Psoas muscle (tissue), 8 donors: ENCODE results near the gene FBXL7. TPM values are rescaled to one million over a fixed set of nuclear protein-coding genes. Genes with fewer than 3 reads are reported as not detected.

Source experiments
- ATAC-seq, 4 donors: fragments of 200-7000 bp; cut with Tn5 transposase; one replicate each; pipeline ENCODE4 v1.9.1; 2020; ENCODE audit warnings: moderate library complexity in 3 of 4, mild to moderate bottlenecking in 2 of 4
- DNase-seq, 2 donors: peaks; one replicate each; pipeline ENCODE4 v3.0.0-alpha.2; 2020
- H3K27ac ChIP-seq: fragments of 200-600 bp; one replicate; pipeline ENCODE4 v1.8.0; 2022
- H3K27me3 ChIP-seq, 3 donors: fragments of 200-600 bp in 1 of 3; one replicate each; pipeline versions ENCODE4 v1.6.1 to v1.8.0; 2013 to 2022; ENCODE audit warnings: low read length in 2 of 3, mild to moderate bottlenecking in 2 of 3, moderate library complexity in 1 of 3; ENCODE audit not compliant: insufficient read depth in 3 of 3
- H3K36me3 ChIP-seq, 2 donors: fragments of 200-600 bp in 1 of 2; one replicate each; pipeline versions ENCODE4 v1.6.1 to v1.8.0; 2013 to 2022; ENCODE audit warnings: low read depth in 1 of 2, mild to moderate bottlenecking in 1 of 2, moderate library complexity in 1 of 2; ENCODE audit not compliant: insufficient read depth in 1 of 2
- H3K4me1 ChIP-seq: fragments of 200-600 bp; one replicate; pipeline ENCODE4 v1.8.0; 2022
- H3K4me3 ChIP-seq: fragments of 200-600 bp; one replicate; pipeline ENCODE4 v1.8.0; 2022; ENCODE audit warnings: mild to moderate bottlenecking
- H3K9me3 ChIP-seq: fragments of 200-600 bp; one replicate; pipeline ENCODE4 v1.8.0; 2022
- WGBS, 3 donors: extraction: QIAGEN DNeasy Blood & Tissue Kit; methylation state at CpG; one replicate each; pipeline versions ENCODE4 v1.1.6 to v1.1.7; 2013; 5-methylcytosine and 5-hydroxymethylcytosine counted together
- intact Hi-C, 2 donors: fragments of 100-400 bp; cut with DNase I; formaldehyde crosslinking; loops; one replicate each; pipeline versions ENCODE4 v1.11.0 to v1.14.2; 2022
- polyA plus RNA-seq, 3 donors: library from polyadenylated mRNA; stranded (reverse); fragments of 200-250 nt; gene quantifications; one replicate each; pipeline ENCODE4 v1.2.3, GENCODE V29; 2013
- total RNA-seq, 4 donors: library from RNA; stranded (reverse); fragmentation: NEBNext Ultra II Directional in 2 of 4; extraction: Animal tissue kit (Norgen Biotek cat#: 25700) in 2 of 4; gene quantifications; one replicate each; pipeline versions ENCODE4 v1.2.1 to v1.2.4, GENCODE V29; 2021 to 2023
- TF ChIP-seq, protein P1 (sequence below): fragments of 200-600 bp; IDR thresholded peaks from one replicate; pipeline ENCODE4 v1.8.0; 2022; ENCODE audit warnings: antibody characterized with exemption
- donor health status: healthy with polysubstance abuse.
- donor health status: DM: no; HTN: no; CAD: no; lungs with moderate emphysema.
- donor health status: Bipolar disorder and iron deficiency.
- donor health status: healthy.
- donor health status: DM: yes; HTN: yes; CAD: no.
- donor health status: DM: no; HTN: no; CAD: no.
- donor health status: DM: no; HTN: no; CAD: no.
- donor health status: DM: yes; HTN: yes; CAD: no.

The FBXL7 gene
- total and polyA plus RNA-seq, 7 donors, result 1.6 to 7.5 (median 2.6) TPM

DNA sequence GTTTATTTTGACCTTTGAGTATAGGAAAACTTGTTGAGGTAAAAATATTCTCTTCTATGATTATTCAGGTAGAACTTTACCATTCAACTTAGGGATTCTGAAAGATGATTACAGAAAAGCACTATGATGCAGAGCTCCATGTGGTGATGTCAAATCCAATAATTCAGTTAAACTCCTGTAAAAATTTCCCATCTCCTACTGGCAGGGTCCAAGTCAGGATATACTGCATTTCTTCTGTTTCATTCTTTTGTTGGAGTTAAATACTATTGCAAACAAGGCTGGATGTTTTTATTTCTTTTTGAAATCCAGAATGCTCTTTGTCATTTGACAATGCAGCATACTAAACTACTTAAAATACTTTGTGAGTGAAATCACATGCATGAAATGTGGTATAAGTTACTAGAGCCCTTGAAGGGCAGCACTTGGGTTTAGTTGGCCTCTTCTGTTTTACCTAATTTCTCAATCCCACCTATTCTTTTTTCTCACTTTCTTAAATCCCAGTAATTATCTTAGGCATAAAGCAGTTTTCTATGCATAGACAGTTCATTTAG is 204.5 kb downstream of the FBXL7 start:
- no peaks in the 10 kb centered on the region for H3K27me3 ChIP-seq
- no peaks in the 10 kb centered on the region for H3K36me3 ChIP-seq
- no peak for DNase-seq
- no peak overlapping the region for H3K4me3 ChIP-seq
- no peak overlapping the region for H3K27ac ChIP-seq
- TF ChIP-seq, protein P1, sequence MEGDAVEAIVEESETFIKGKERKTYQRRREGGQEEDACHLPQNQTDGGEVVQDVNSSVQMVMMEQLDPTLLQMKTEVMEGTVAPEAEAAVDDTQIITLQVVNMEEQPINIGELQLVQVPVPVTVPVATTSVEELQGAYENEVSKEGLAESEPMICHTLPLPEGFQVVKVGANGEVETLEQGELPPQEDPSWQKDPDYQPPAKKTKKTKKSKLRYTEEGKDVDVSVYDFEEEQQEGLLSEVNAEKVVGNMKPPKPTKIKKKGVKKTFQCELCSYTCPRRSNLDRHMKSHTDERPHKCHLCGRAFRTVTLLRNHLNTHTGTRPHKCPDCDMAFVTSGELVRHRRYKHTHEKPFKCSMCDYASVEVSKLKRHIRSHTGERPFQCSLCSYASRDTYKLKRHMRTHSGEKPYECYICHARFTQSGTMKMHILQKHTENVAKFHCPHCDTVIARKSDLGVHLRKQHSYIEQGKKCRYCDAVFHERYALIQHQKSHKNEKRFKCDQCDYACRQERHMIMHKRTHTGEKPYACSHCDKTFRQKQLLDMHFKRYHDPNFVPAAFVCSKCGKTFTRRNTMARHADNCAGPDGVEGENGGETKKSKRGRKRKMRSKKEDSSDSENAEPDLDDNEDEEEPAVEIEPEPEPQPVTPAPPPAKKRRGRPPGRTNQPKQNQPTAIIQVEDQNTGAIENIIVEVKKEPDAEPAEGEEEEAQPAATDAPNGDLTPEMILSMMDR, result no peak
- intact Hi-C loops, result no loop called here
- no peaks in the 10 kb centered on the region for H3K4me1 ChIP-seq
- no peak for ATAC-seq
- H3K9me3 ChIP-seq, result no peaks in the 10 kb centered on the region

DNA sequence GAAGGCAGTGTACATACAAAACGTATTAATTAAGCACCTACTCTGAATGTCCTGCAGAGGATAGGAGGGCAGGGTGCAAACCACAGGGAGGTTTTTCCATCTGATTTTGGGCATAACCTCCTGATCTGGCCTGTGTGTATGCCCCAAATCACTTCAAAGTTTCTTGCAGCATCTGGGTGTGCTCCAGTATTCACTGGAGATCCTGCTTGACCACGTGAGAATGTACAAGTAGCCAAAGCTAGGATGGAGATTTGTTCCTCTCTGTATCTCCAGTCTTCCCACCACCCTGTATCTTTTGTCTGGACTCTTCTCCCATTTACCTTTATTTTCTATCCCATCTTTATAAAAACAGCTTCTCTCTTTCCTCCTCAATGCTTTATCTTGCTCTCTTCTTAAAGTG is 207.7 kb downstream of the FBXL7 start:
- TF ChIP-seq, protein P1, result no peak
- no peak overlapping the region for H3K4me3 ChIP-seq
- DNase-seq, result no peak
- WGBS, 3 donors, result 22 to 38% (median 35%) methylated on average over 2 of the region's 2 CpGs
- no peaks in the 10 kb centered on the region for H3K27me3 ChIP-seq
- no peaks in the 10 kb centered on the region for H3K36me3 ChIP-seq
- H3K27ac ChIP-seq, result no peak overlapping the region
- no peaks in the 10 kb centered on the region for H3K9me3 ChIP-seq
- intact Hi-C loops, result no loop called here
- no peaks in the 10 kb centered on the region for H3K4me1 ChIP-seq
- ATAC-seq, result no peak

DNA sequence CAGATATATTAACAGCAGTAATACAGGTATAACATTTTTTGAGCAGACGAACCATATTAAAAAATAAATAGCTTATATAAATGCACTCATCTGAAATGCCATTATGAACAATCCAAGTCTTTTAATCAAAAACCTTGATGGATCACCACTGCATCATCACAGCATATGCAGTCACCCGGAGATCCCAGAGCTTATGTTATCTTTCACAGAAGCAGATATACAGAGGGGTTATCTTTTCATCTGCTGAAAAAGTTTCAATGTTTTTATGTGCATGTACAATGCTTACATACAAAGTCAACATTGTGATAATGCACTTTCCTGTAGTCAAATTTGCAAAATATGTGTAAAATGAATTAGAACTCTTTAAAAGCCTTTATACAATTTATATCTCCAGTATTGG is 211.9 kb downstream of the FBXL7 start:
- H3K4me1 ChIP-seq, result no peaks in the 10 kb centered on the region
- H3K4me3 ChIP-seq, result no peak overlapping the region
- H3K27ac ChIP-seq, result no peak overlapping the region
- ATAC-seq (no peak), DNase-seq (no peak)
- TF ChIP-seq, protein P1, result no peak
- no peaks in the 10 kb centered on the region for H3K9me3 ChIP-seq
- WGBS, 3 donors, result 94 to 98% (median 95%) methylated on average over 2 of the region's 2 CpGs
- no peaks in the 10 kb centered on the region for H3K36me3 ChIP-seq
- intact Hi-C loops, result no loop called here
- H3K27me3 ChIP-seq, result no peaks in the 10 kb centered on the region

DNA sequence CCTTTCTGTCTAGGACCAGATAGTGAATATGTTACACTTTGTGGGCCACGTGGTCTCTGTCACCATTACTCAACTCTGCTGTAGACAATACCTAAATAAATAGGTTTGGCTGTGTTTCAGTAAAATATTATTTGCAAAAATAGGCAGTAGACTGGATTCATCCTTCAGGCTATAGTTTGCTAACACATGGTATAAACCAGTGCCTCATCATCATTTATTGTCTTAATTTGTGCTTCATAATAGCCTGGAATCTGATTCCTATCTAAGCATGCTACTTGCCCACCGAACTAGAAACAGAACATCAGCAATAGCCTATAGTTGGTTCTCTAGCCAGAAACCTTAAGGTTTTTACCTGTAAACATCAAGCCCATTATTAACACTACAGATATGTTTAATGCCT is 215.6 kb downstream of the FBXL7 start:
- DNase-seq (no peak), ATAC-seq (no peak)
- Histone ChIP-seq H3K27ac (no peak overlapping the region), H3K27me3 (no peaks in the 10 kb centered on the region), H3K4me1 (no peaks in the 10 kb centered on the region), H3K9me3 (no peaks in the 10 kb centered on the region), H3K36me3 (no peaks in the 10 kb centered on the region), H3K4me3 (no peak overlapping the region)
- TF ChIP-seq, protein P1, result no peak
- WGBS, 3 donors, result 84 to 89% (median 85%) methylated on average over 2 of the region's 2 CpGs
- intact Hi-C loops, result no loop called here

DNA sequence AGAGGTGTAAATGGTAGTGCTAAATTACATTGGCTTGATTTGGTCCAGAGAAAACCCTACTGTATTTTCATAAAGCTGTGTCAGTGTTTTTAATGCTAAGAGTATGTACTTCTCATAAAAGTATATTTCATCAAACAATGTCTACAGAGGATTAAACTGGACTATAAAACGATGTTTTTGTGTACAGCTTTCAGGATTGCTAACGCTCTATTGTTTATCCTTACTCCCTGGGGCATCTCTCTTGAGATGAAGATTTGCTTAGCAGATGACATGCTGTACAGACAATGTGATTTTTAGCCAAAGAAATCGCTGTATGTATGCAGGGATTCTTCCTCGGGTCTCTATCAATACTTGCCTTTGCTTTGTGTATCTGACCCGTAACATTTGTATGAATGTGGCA is 216.0 kb downstream of the FBXL7 start:
- WGBS, 3 donors, result 54 to 68% (median 56%) methylated on average over 5 of the region's 5 CpGs
- Histone ChIP-seq H3K36me3 (no peaks in the 10 kb centered on the region), H3K4me1 (no peaks in the 10 kb centered on the region), H3K27ac (no peak overlapping the region), H3K4me3 (no peak overlapping the region), H3K9me3 (no peaks in the 10 kb centered on the region), H3K27me3 (no peaks in the 10 kb centered on the region)
- DNase-seq (no peak), ATAC-seq (no peak)
- intact Hi-C loops, result no loop called here
- TF ChIP-seq, protein P1, result no peak
